Lung (tissue), 12 donors: ENCODE data around the gene RGS10. TPM values are rescaled to one million over a fixed set of nuclear protein-coding genes. Genes with fewer than 3 reads are reported as not detected.

Experiments
- ATAC-seq: fragments of 200-7000 bp; cut with Tn5 transposase; one replicate; pipeline ENCODE4 v1.9.1; 2020; ENCODE audit warnings: moderate number of reproducible peaks; ENCODE audit not compliant: insufficient read depth, low FRiP score
- DNase-seq, 3 donors: peaks; one replicate each; pipeline ENCODE4 v3.0.0-alpha.2; 2013 to 2017
- H3K27ac ChIP-seq, 2 donors: one replicate each; pipeline ENCODE4 v1.5.1; 2013; ENCODE audit warnings: mild to moderate bottlenecking in 2 of 2, moderate library complexity in 2 of 2, control low read depth in 1 of 2, inconsistent platforms in 1 of 2, low read depth in 1 of 2, low read length in 1 of 2
- H3K27me3 ChIP-seq, 3 donors: one replicate each; pipeline ENCODE4 v1.5.1; 2013; ENCODE audit warnings: low read length in 2 of 3; ENCODE audit not compliant: control insufficient read depth in 3 of 3, insufficient read depth in 3 of 3
- H3K36me3 ChIP-seq, 4 donors: one replicate each; pipeline ENCODE4 v1.5.1; 2013; ENCODE audit warnings: low read length in 4 of 4, mild to moderate bottlenecking in 1 of 4, moderate library complexity in 1 of 4; ENCODE audit not compliant: control insufficient read depth in 4 of 4, insufficient read depth in 4 of 4
- H3K4me1 ChIP-seq, 5 donors: one replicate each; pipeline ENCODE4 v1.5.1; 2013; ENCODE audit warnings: low read length in 5 of 5, mild to moderate bottlenecking in 2 of 5, moderate library complexity in 1 of 5; ENCODE audit not compliant: control insufficient read depth in 5 of 5, insufficient read depth in 5 of 5
- H3K4me3 ChIP-seq: one replicate; pipeline ENCODE4 v1.5.1; 2013; ENCODE audit warnings: mild to moderate bottlenecking, control low read depth, moderate library complexity
- H3K9ac ChIP-seq, 2 donors: one replicate each; pipeline ENCODE4 v1.5.1; 2013; ENCODE audit warnings: low read length in 2 of 2, control low read depth in 1 of 2; ENCODE audit not compliant: insufficient read depth in 1 of 2
- H3K9me3 ChIP-seq, 4 donors: one replicate each; pipeline ENCODE4 v1.5.1; 2013; ENCODE audit warnings: low read length in 3 of 4, mild to moderate bottlenecking in 1 of 4, moderate library complexity in 1 of 4; ENCODE audit not compliant: control insufficient read depth in 4 of 4, insufficient read depth in 3 of 4
- CTCF ChIP-seq: IDR thresholded peaks from 2 replicates; pipeline ENCODE4 v1.5.1; 2012; ENCODE audit warnings: mild to moderate bottlenecking; ENCODE audit errors: control extremely low read depth, extremely low read depth
- WGBS, 2 donors: extraction: QIAGEN DNeasy Blood & Tissue Kit; methylation state at CpG; one replicate each; pipeline ENCODE4 v1.1.7; 2013; 5-methylcytosine and 5-hydroxymethylcytosine counted together
- polyA plus RNA-seq, 2 donors: library from polyadenylated mRNA; stranded (reverse); fragments of 200-250 nt; gene quantifications; one replicate each; pipeline ENCODE4 v1.2.1, GENCODE V29; 2013
- total RNA-seq, 2 donors: library from RNA; depleted of rRNA in 1 of 2; stranded (reverse); fragments of >200 nt in 1 of 2; gene quantifications; one replicate each; pipeline ENCODE4 v1.2.1, GENCODE V29; 2014 to 2021
- donor health status: control.
- donor health status: control.
- donor health status: Bipolar disorder and iron deficiency.
- donor health status: healthy.
- donor health status: DM: yes; HTN: yes; CAD: no.

Gene RGS10
- total and polyA plus RNA-seq, 4 donors, result 17.0 to 43.4 (median 29.8) TPM

DNA sequence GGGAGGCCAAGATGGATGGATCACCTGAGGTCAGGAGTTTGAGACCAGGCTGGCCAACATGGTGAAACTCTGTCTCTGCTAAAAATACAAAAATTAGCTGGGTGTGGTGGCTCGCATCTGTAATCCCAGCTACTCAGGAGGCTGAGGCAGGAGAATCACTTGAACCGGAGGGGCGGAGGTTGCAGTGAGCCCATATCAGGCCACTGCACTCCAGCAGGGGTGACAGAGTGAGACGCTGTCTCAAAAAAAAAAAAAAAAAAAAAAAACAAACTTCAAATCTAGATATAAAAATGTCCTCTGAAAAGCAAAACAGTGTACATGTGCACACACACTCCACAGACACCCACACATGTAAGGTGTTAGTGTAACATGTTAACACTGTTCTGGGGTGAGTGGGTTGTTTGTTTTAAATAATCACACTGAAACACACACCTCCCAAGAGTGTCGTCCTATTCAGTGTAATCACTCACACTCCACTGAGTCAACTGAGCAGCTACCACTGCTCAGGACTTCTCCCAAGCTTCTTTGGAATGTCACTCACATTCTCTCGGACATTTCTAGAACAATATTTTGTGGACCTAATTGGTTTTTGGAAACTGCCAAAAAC is 12.8 kb upstream of the RGS10 start:
- H3K27ac ChIP-seq, result no peak overlapping the region
- H3K9me3 ChIP-seq, result no peaks in the 10 kb centered on the region
- no peak overlapping the region for H3K4me3 ChIP-seq
- 91 to 97% methylated on average over 6 of the region's 6 CpGs for WGBS, 2 donors
- H3K27me3 ChIP-seq, result no peaks in the 10 kb centered on the region
- ATAC-seq (no peak), DNase-seq (no peak)
- H3K4me1 ChIP-seq, result no peaks in the 10 kb centered on the region
- H3K36me3 ChIP-seq, result no peaks in the 10 kb centered on the region
- no peak overlapping the region for H3K9ac ChIP-seq
- TF ChIP-seq CTCF, result no peak

DNA sequence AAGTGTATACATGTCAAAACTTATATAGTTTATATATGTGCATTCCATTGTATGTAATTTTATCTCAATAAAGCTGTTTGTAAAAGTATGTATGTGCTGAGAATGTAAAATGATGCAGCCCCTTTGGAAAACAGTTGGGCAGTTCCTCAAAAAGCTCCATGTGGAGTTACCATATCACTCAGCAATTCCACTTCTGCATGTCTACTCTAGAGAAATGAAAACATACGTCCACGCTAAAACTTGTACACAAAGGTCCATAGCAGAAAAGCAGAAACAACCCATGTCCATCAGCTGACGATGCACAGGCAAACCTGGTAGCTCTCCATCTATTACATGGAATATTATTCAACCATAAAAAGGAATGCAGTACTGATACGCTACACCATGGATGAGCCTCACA is 8.3 kb upstream of the RGS10 start:
- Histone ChIP-seq H3K4me3 (no peak overlapping the region), H3K27me3 (peaks cover 0 to 3% (median 2%) of the 10 kb centered on the region in 3 donors), H3K36me3 (no peaks in the 10 kb centered on the region), H3K9ac (no peak overlapping the region), H3K9me3 (no peaks in the 10 kb centered on the region), H3K27ac (no peak overlapping the region), H3K4me1 (peaks cover 0 to 3% (median 0%) of the 10 kb centered on the region in 5 donors)
- 73 to 78% methylated on average over 4 of the region's 4 CpGs for WGBS, 2 donors
- DNase-seq (no peak), ATAC-seq (no peak)
- no peak for TF ChIP-seq CTCF

DNA sequence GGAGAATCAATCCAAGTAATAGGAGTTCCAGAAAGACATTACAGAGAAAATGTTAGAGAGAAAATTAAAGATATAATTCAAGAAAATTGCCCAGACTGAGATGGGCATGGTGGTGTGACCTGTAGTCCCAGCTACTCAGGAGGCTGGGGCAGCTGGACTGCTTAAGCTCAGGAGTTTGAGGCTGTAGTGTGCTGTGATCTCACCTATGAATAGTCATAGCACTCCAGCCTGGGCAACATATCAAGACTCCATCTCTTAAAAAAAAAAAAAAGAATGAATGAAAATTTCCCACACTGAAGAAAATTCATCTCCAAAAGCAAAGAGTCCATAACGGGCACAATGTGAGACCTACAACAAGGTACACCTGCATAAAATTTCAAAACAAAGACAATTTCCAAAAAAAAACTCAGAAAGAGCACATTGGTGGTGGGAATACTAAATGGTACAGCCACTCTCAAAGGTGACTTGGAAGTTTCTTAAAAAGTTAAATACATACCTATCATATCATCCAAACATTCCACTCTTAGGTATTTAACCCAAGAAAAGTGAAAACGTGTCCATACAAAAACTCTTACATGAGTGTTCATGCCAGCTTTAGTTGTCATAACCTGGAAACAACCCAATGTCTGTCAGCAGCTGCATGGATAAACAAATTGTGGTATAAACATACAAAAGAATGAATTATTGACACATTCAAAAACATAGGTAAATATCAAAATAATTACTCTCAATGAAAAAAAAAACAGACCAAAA is 6.9 kb upstream of the RGS10 start:
- no peaks in the 10 kb centered on the region for H3K36me3 ChIP-seq

More for the DNA sequence above, 6.9 kb upstream of the RGS10 start:
- no peak for DNase-seq
- Histone ChIP-seq H3K27ac (no peak overlapping the region), H3K9ac (no peak overlapping the region), H3K4me3 (no peak overlapping the region), H3K4me1 (peaks cover 0 to 3% (median 0%) of the 10 kb centered on the region in 5 donors), H3K27me3 (peaks cover 0 to 5% (median 3%) of the 10 kb centered on the region in 3 donors), H3K9me3 (no peaks in the 10 kb centered on the region)
- no peak for ATAC-seq
- WGBS, 2 donors, result 55 to 77% methylated on average over 2 of the region's 2 CpGs
- no peak for TF ChIP-seq CTCF
